K562 (cell line): Measurements from ENCODE around the gene CCDC70.

Experiments used
- CTCF ChIP-seq, 3 experiments: IDR thresholded peaks in 2 of 3; conservative IDR thresholded peaks in 1 of 3; 2 replicates each; pipeline ENCODE4 v1.5.1; 2011 to 2012; ENCODE audit warnings: low read length in 3 of 3, mild to moderate bottlenecking in 3 of 3, control low read depth in 2 of 3, improper control_type of control experiment in 1 of 3, inconsistent platforms in 1 of 3, low read depth in 1 of 3, mixed read lengths in 1 of 3, moderate library complexity in 1 of 3; ENCODE audit not compliant: insufficient read depth in 2 of 3
- FOXM1 ChIP-seq, 2 experiments: fragments of 450-650 bp in 1 of 2; sonication (generic) in 1 of 2; formaldehyde crosslinking in 1 of 2; IDR thresholded peaks; 2 replicates each; pipeline versions ENCODE4 v1.6.1 to v1.9.0; 2017 to 2022; ENCODE audit warnings: low read depth in 2 of 2, mild to moderate bottlenecking in 2 of 2, missing genetic modification reagents in 1 of 2, moderate library complexity in 1 of 2
- JUN ChIP-seq, 2 experiments: sonication (generic) in 1 of 2; formaldehyde crosslinking in 1 of 2; IDR thresholded peaks; 2 replicates each; pipeline versions ENCODE4 v1.6.1 to v1.8.0; 2012 to 2022; ENCODE audit warnings: borderline replicate concordance in 2 of 2, mild to moderate bottlenecking in 2 of 2, improper control_type of control experiment in 1 of 2, low read depth in 1 of 2, low read length in 1 of 2, missing genetic modification reagents in 1 of 2
- MXI1 ChIP-seq: IDR thresholded peaks from 2 replicates; pipeline ENCODE4 v1.6.1; 2011; ENCODE audit warnings: low read depth, mild to moderate bottlenecking, improper control_type of control experiment, low read length
- NBN ChIP-seq: fragments of 450-650 bp; IDR thresholded peaks from 2 replicates; pipeline ENCODE4 v1.6.1; 2016; ENCODE audit warnings: low read depth, mild to moderate bottlenecking
- RAD21 ChIP-seq, 2 experiments: fragments of 250-450 bp in 1 of 2; fragments of 450-650 bp in 1 of 2; sonication (Bioruptor Pico) in 1 of 2; formaldehyde crosslinking in 1 of 2; IDR thresholded peaks in 1 of 2; conservative IDR thresholded peaks in 1 of 2; 2 replicates each; pipeline versions ENCODE4 v1.4.0 to v1.8.0; 2020 to 2022; ENCODE audit warnings: mild to moderate bottlenecking in 2 of 2, moderate library complexity in 1 of 2
- SMC3 ChIP-seq: conservative IDR thresholded peaks from 2 replicates; pipeline ENCODE4 v1.6.1; 2011; ENCODE audit warnings: low read depth, low read length, improper control_type of control experiment; ENCODE audit not compliant: insufficient read depth
- ZKSCAN8 ChIP-seq: fragments of 200-800 bp; sonication (Bioruptor generic); IDR thresholded peaks from 2 replicates; pipeline ENCODE4 v1.6.1; 2016; ENCODE audit warnings: missing genetic modification characterization, missing compliant biosample characterization
- TF ChIP-seq, protein P1 (sequence below): sonication (generic); formaldehyde crosslinking; IDR thresholded peaks from 2 replicates; pipeline ENCODE4 v1.9.0; 2022; ENCODE audit warnings: mild to moderate bottlenecking, missing genetic modification reagents

DNA sequence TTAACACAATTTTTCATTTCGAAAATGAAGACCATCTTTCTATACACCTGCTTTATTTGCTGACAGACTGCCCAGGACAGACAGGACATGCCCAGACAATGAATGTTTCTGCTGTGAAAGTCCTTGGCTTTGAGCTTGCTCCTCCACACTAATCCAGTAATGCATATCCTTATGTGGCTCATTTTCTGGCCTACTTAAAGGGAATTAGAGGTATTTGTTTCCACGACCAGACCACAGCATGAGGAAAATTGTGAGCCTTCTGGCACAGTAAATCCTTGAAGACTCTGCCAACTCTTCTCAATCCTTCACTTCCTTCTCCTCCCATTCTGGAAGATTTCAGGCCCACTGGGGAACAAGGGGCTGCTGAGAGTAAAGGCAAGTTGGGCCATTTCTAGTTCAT is 25.7 kb downstream of the CCDC70 start:
- TF ChIP-seq MXI1 (no peak), RAD21 (CRISPR knock-in tag; conservative IDR thresholded peaks at IDR 0.05 in 1 of 2, IDR thresholded peaks at IDR 0.05 in 1 of 2) (no peak), SMC3 (no peak), CTCF (IDR thresholded peaks at IDR 0.05 in 2 of 3, conservative IDR thresholded peaks at IDR 0.05 in 1 of 3; ENCODE audit: insufficient read depth in 2 of 3, low read depth in 1 of 3, low read length in 3 of 3) (no peak), NBN (no peak), ZKSCAN8 (CRISPR knock-in tag) (no peak), JUN (IDR thresholded peaks at IDR 0.05; ENCODE audit: borderline replicate concordance, low read depth, low read length) (no peak), JUN (CRISPR knock-in tag; IDR thresholded peaks at IDR 0.05; ENCODE audit: borderline replicate concordance) (no peak), FOXM1 (IDR thresholded peaks at IDR 0.05; ENCODE audit: low read depth) (no peak), FOXM1 (CRISPR knock-in tag; IDR thresholded peaks at IDR 0.05; ENCODE audit: low read depth) (no peak)
- TF ChIP-seq, protein P1, sequence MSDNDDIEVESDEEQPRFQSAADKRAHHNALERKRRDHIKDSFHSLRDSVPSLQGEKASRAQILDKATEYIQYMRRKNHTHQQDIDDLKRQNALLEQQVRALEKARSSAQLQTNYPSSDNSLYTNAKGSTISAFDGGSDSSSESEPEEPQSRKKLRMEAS = no peak
